SKM-1 (cell line): ENCODE data around the gene TNNT1.
"Not testable (repeated sequence)": the region's sequence is repeated elsewhere in the genome, so short reads cannot be mapped to it uniquely, and the experiment has no call there.

ENCODE experiments used
- DNase-seq: peaks from one replicate; lab custom pipeline; 2025; ENCODE audit not compliant: unreplicated experiment; lab: John Stamatoyannopoulos, UW

The TNNT1 gene

GRCh38 chr19:55112777-55113569 is 36.0 kb downstream of the TNNT1 start:
- DNase-seq, result no peak

- DNase-seq, result no peak
Observed at GRCh38 chr19:55112246-55112776, 36.7 kb downstream of the TNNT1 start.

- DNase-seq, result no peak
Observed at GRCh38 chr19:55111238-55111831, 37.7 kb downstream of the TNNT1 start.

GRCh38 chr19:55109527-55110291 is 39.3 kb downstream of the TNNT1 start:
- no peak for DNase-seq

- not testable (repeated sequence) for DNase-seq
Observed at GRCh38 chr19:55107252-55107651, 41.8 kb downstream of the TNNT1 start.

DNA sequence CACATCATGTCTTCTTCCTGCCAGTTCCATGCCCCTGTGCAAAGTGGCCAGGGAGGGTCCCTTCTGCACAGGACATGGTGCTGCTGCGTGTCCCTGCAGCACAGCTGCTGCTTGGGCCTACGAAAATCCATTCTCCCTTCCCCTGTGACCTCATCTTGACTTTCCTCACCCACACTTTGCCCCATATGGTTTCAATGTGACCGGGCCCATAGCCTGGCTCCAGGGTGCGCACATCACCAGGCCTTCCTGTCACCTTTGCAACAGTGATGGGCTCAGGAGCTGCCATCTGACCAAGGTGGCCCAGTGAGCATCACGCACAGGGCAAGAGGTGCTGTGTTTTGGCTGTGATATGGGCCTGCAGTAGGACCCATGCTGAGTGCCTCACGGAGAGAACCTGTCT is 42.4 kb downstream of the TNNT1 start:
- no peak for DNase-seq

GRCh38 chr19:55105237-55105636 is 43.8 kb downstream of the TNNT1 start:
- DNase-seq, result no peak

- DNase-seq, result no peak
Observed at GRCh38 chr19:55103190-55103589, 45.8 kb downstream of the TNNT1 start.

DNA sequence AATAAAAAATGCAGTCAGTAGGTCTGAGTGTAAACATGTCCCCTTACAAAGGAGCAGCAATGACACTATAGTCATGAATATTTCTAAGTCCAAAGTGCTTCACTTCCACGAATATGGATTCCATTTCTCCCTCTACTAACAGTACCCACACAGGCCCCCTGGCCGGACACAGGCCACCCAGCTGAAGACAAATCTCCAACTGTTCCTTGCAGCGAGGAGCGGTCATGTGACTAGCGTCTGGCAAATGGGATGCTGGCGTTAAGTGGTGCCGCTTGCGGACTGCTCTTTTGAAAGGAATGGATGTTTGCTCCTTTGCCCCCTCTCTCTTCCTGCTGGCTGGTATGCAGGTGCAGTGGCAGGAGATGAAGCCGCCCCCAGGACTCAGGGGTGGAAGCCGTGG is 47.7 kb downstream of the TNNT1 start:
- no peak for DNase-seq

DNA sequence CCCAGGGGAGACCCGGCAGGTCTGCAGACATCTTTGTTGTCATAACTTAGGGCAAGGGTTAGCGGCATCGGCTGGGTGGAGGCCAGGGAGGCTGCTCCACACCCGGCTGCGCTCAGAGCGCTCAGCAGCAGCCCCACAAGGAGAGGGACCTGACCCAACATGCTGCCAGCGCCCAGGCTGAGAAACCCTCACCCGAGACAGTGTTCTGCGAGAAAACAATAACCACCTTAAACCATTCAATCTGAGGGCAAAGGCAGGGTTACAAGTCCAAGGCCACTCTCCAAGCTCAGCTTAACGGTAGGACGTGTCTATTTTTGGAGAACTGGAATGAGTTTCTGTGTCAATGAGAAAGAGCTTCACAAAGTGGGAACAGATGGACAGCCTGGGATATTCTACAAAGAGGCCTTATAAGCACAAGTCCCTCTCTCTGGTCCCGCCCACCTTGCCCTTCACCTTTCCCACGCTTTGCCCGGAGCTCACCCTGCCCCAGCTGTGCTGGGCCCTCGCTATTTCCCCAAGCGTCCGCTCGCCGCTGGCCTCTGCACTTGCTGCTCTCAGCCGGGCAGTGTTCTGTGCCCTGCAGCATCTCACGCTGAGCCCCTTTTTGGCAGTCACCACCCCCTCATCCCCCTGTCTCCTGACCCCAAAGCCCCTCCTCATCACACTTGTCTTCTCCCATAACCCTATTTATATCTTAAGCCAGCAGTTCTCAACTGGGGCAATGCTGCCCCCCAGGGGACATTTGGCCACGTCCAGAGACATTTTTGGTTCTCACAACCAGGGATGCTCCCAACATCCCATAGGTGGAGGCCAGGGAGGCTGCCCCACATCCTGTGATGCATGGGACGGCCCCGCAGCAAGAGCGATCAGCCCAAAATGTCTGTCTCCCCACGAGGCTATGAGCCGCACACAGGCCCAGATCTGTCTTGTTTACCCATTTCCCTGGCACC is 49.2 kb downstream of the TNNT1 start:
- DNase-seq, result no peak

- DNase-seq, result no peak
Observed at GRCh38 chr19:55098716-55099556, 50.1 kb downstream of the TNNT1 start.

- DNase-seq, result no peak
Observed at GRCh38 chr19:55097864-55098715, 50.9 kb downstream of the TNNT1 start.

- DNase-seq, result no peak
Observed at GRCh38 chr19:55096061-55096701, 52.8 kb downstream of the TNNT1 start.

DNA sequence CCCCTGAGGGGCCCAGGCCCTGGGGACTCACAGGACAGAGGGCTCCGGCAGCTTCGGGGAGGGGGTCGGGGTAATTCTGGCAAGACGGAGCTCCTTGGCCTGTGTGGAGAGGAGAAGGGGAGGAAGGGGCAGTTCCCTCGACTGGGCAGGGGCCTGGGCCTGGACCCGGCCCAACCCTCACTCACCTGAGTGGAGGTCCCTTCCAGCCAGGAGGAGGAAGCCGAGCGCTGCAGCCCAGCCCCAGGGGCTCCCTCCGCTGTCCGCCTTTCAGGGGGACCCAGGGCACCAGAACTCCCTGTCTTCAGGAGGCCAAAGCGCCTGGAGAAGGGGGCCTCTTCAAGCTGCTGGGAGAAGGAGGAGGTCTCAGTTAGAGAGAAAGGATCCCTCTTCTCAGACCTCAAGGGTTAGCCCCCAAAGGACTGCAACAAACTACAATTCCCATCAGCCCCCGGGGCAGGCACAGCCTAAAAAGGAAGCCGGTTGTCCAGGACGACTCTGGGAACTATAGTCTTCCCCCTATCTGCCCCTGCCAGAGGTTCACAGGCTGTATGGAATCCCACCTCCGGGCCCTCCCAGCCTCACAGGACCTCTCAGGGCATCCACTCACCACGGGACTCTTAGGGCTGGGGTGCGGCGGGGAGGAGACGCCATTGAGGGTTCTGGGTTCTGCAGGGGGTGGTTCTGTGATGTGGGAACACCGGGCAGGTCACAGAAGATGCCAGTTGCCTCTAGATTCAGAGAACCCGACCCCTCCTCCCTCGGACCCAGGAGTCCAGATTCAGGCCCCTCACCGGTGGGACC is 53.5 kb downstream of the TNNT1 start:
- DNase-seq, result no peak

- DNase-seq, result no peak
Observed at GRCh38 chr19:55094456-55095259, 54.3 kb downstream of the TNNT1 start.

GRCh38 chr19:55092423-55093318 is 56.3 kb downstream of the TNNT1 start:
- DNase-seq, result no peak
